22Rv1 (cell line): ENCODE results near the gene AGFG1.

Source experiments
- H3K27ac ChIP-seq: fragments of 450-650 bp; 2 replicates; pipeline ENCODE4 v1.5.1; 2017
- ZFX ChIP-seq: fragments of 450-650 bp; IDR thresholded peaks from 2 replicates; pipeline ENCODE4 v1.6.1; 2017; ENCODE audit warnings: antibody characterized with exemption, borderline replicate concordance
- TF ChIP-seq, protein P1 (sequence below): fragments of 450-650 bp; IDR thresholded peaks from 2 replicates; pipeline ENCODE4 v1.5.1; 2017; ENCODE audit warnings: mild to moderate bottlenecking

The AGFG1 gene

DNA sequence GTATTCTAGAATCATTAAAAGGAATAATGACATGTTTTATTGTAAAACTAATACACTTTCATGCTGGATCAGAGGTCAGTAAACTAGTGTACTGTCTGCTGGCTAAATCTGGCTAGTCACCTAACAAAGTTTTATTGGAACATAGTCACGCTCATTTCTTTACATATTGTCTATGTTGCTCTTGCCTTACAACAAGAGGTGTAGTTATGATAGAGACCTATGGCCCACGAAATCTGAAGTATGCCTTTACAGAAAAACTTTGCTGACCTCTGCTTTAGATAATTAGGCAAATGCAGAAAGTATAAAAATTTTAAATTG is 96.9 kb downstream of the AGFG1 start:
- no peak overlapping the region for H3K27ac ChIP-seq
- TF ChIP-seq ZFX, result no peak
- TF ChIP-seq, protein P1, sequence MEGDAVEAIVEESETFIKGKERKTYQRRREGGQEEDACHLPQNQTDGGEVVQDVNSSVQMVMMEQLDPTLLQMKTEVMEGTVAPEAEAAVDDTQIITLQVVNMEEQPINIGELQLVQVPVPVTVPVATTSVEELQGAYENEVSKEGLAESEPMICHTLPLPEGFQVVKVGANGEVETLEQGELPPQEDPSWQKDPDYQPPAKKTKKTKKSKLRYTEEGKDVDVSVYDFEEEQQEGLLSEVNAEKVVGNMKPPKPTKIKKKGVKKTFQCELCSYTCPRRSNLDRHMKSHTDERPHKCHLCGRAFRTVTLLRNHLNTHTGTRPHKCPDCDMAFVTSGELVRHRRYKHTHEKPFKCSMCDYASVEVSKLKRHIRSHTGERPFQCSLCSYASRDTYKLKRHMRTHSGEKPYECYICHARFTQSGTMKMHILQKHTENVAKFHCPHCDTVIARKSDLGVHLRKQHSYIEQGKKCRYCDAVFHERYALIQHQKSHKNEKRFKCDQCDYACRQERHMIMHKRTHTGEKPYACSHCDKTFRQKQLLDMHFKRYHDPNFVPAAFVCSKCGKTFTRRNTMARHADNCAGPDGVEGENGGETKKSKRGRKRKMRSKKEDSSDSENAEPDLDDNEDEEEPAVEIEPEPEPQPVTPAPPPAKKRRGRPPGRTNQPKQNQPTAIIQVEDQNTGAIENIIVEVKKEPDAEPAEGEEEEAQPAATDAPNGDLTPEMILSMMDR, result no peak

DNA sequence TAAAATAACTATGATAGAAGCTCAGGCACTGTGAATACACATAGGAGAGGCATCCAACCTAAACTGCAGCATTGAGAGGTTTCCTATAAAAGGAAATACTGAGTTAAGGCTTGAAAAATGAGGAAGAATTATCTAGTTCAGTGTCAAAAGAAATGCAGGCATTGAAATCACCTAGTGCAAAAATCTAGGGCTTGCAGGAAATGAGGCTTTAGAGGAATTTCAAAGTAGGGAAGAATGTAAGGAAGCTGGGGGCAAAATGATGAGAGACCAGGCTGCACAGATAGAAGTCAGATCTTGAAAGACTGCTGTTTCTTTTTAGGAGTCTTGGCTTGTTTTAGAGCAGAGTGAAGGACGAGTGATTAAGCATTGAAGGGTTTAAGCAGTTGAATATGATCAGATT is 98.7 kb downstream of the AGFG1 start:
- no peak for TF ChIP-seq ZFX
- TF ChIP-seq, protein P1, result no peak
- H3K27ac ChIP-seq, result no peak overlapping the region

- no peak overlapping the region for H3K27ac ChIP-seq
- TF ChIP-seq ZFX, result no peak
- TF ChIP-seq, protein P1, result no peak
Observed at GRCh38 chr2:227576110-227576509, 104.2 kb downstream of the AGFG1 start.

GRCh38 chr2:227576812-227577211 is 104.9 kb downstream of the AGFG1 start:
- H3K27ac ChIP-seq, result peak overlapping the region; percentile 49; the same call in 1 of the 2 replicates

GRCh38 chr2:227577555-227577954 is 105.6 kb downstream of the AGFG1 start:
- H3K27ac ChIP-seq, result peak overlapping the region; percentile 49
- TF ChIP-seq, protein P1, result no peak
- TF ChIP-seq ZFX, result no peak

More at GRCh38 chr2:227576812-227577211, 104.9 kb downstream of the AGFG1 start:
- TF ChIP-seq ZFX, result no peak
- TF ChIP-seq, protein P1, result no peak

DNA sequence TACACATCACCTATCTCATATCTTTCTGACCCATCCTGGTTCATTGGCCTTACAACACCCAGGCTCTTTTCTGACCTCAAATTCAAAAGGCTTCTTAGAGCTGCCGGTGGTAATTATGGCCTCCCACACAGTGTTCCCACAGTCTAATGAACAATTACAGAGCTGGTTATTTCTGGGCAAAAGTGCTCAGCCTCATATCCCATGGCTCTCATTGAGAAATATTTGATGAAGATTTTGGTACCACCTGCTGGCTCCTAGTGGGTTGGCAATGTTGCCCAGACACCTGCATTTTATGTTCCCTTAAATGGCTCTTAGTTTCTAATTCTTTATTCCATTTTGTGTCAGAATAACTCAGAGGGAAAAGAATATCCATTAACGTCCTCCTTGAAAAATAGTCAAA is 106.7 kb downstream of the AGFG1 start:
- H3K27ac ChIP-seq, result no peak overlapping the region; the same call in 1 of the 2 replicates
- no peak for TF ChIP-seq ZFX
- TF ChIP-seq, protein P1, result no peak

DNA sequence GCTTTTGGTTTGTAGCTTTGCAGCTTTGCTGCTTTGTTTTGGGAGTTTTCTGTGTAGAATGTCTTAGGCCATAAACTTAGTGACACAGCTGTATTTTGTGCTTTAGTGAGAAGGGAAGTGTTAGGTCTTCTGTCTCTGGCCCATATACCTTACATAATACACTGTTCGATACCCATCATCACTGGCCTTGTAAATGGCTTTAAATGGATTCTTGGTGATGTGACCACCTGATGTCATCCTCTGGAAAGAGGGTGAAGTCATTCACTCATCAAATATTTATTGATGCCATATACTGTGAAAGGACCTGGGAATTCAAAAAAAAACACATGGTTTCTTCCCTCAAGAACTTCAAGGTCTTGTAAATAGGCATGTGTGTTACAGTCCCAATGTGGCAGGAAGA is 107.8 kb downstream of the AGFG1 start:
- H3K27ac ChIP-seq, result no peak overlapping the region
- TF ChIP-seq, protein P1, result no peak
- no peak for TF ChIP-seq ZFX

- TF ChIP-seq ZFX, result no peak
- TF ChIP-seq, protein P1, result no peak
- H3K27ac ChIP-seq, result no peak overlapping the region
Observed at GRCh38 chr2:227582369-227582768, 110.4 kb downstream of the AGFG1 start.
